ENCODE measurements around the gene TMEM178B.

GRCh38 chr7:141193066-141193465, 119.2 kb downstream of the TMEM178B start:
- TF ChIP-seq, protein P1, sequence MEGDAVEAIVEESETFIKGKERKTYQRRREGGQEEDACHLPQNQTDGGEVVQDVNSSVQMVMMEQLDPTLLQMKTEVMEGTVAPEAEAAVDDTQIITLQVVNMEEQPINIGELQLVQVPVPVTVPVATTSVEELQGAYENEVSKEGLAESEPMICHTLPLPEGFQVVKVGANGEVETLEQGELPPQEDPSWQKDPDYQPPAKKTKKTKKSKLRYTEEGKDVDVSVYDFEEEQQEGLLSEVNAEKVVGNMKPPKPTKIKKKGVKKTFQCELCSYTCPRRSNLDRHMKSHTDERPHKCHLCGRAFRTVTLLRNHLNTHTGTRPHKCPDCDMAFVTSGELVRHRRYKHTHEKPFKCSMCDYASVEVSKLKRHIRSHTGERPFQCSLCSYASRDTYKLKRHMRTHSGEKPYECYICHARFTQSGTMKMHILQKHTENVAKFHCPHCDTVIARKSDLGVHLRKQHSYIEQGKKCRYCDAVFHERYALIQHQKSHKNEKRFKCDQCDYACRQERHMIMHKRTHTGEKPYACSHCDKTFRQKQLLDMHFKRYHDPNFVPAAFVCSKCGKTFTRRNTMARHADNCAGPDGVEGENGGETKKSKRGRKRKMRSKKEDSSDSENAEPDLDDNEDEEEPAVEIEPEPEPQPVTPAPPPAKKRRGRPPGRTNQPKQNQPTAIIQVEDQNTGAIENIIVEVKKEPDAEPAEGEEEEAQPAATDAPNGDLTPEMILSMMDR (IDR thresholded peaks at IDR 0.05): no peak
- TF ChIP-seq POLR2A (IDR thresholded peaks at IDR 0.05): no peak

Data from lower leg skin (tissue), 3 donors.